CD4-positive, alpha-beta T cell (primary cell): Measurements from ENCODE around the gene DENND2A. TPM values are rescaled to one million over a fixed set of nuclear protein-coding genes. Genes with fewer than 3 reads are reported as not detected.

Experiments used
- ATAC-seq: fragments of 200-7000 bp; cut with Tn5 transposase; one replicate; pipeline ENCODE4 v1.10.0; 2022; ENCODE audit warnings: mild to moderate bottlenecking; ENCODE audit not compliant: poor library complexity
- CTCF ChIA-PET: fragments of 350-600 bp; sonication (Branson Sonifier 250); formaldehyde crosslinking; loops from one replicate; lab custom pipeline; 2021; ENCODE audit warnings: antibody characterized with exemption, inconsistent platforms; lab: Charles Lee
- POLR2A ChIA-PET: fragments of 350-600 bp; sonication (Branson Sonifier 250); formaldehyde crosslinking; loops from one replicate; lab custom pipeline; 2021; ENCODE audit warnings: antibody characterized with exemption, inconsistent platforms; lab: Charles Lee
- DNase-seq, 14 experiments: peaks; one replicate each; pipeline ENCODE4 v3.0.0-alpha.2; 2013 to 2020; ENCODE audit warnings: mixed read lengths in 2 of 14
- H3K27ac ChIP-seq, 2 donors: one replicate each; pipeline versions ENCODE4 v1.5.1 to v1.7.0; 2013; ENCODE audit warnings: low read length in 2 of 2, low read depth in 1 of 2, mild to moderate bottlenecking in 1 of 2
- H3K27me3 ChIP-seq, 2 experiments: 1 replicate in 1 of 2; 2 replicates in 1 of 2; pipeline versions ENCODE4 v1.6.1 to v1.7.0; 2013; ENCODE audit warnings: low read length in 2 of 2, control low read depth in 1 of 2, mild to moderate bottlenecking in 1 of 2, moderate library complexity in 1 of 2; ENCODE audit not compliant: insufficient read depth in 2 of 2, control insufficient read depth in 1 of 2
- H3K36me3 ChIP-seq: one replicate; pipeline ENCODE4 v1.6.1; 2013; ENCODE audit warnings: low read length, control low read depth; ENCODE audit not compliant: insufficient read depth
- H3K4me1 ChIP-seq: one replicate; pipeline ENCODE4 v1.6.1; 2013; ENCODE audit warnings: low read length, control low read depth; ENCODE audit not compliant: insufficient read depth
- H3K4me3 ChIP-seq: one replicate; pipeline ENCODE4 v1.5.1; 2013; ENCODE audit warnings: mild to moderate bottlenecking, low read length, moderate library complexity
- H3K9me3 ChIP-seq, 2 experiments: 1 replicate in 1 of 2; 2 replicates in 1 of 2; pipeline versions ENCODE4 v1.6.1 to v1.7.0; 2013; ENCODE audit warnings: low read length in 2 of 2, mild to moderate bottlenecking in 2 of 2, control low read depth in 1 of 2, moderate library complexity in 1 of 2; ENCODE audit not compliant: control insufficient read depth in 1 of 2, insufficient read depth in 1 of 2
- H3K27ac Mint-ChIP-seq: one replicate; pipeline ENCODE4 v1.8.0; 2020; ENCODE audit warnings: mixed read lengths
- H3K27me3 Mint-ChIP-seq: one replicate; pipeline ENCODE4 v1.8.0; 2021; ENCODE audit warnings: mixed read lengths
- H3K36me3 Mint-ChIP-seq: one replicate; pipeline ENCODE4 v1.8.0; 2021; ENCODE audit warnings: low read depth, mixed read lengths
- H3K4me1 Mint-ChIP-seq: one replicate; pipeline ENCODE4 v1.8.0; 2021; ENCODE audit warnings: low read depth, mixed read lengths
- H3K4me3 Mint-ChIP-seq: one replicate; pipeline ENCODE4 v1.8.0; 2020; ENCODE audit warnings: mild to moderate bottlenecking, mixed read lengths
- H3K9me3 Mint-ChIP-seq: one replicate; pipeline ENCODE4 v1.8.0; 2020; ENCODE audit warnings: mixed read lengths
- intact Hi-C, 2 experiments: fragments of 100-400 bp; cut with DNase I in 1 of 2; cut with micrococcal nuclease in 1 of 2; formaldehyde crosslinking; loops; one replicate each; pipeline versions ENCODE4 v1.15.1 to v1.9.0; 2023 to 2025; cut with DNase I, micrococcal nuclease
- total RNA-seq, 174 experiments: library from RNA in 2 of 174; stranded (reverse) in 2 of 174; gene quantifications; one replicate each; pipeline ENCODE4 v1.2.3 and lab custom pipeline; 2021 to 2026
- TF ChIP-seq, protein P1 (sequence below): fragments of 200-600 bp; IDR thresholded peaks from one replicate; pipeline ENCODE4 v1.8.0; 2022; ENCODE audit warnings: antibody characterized with exemption, mild to moderate bottlenecking

DENND2A gene
- total RNA-seq, 2 experiments from 2014 or later, result not detected

- H3K4me1 ChIP-seq, result peaks cover 13% of the 10 kb centered on the region
- no peaks in the 10 kb centered on the region for H3K36me3 ChIP-seq
- no peak overlapping the region for H3K27ac ChIP-seq
- Mint-ChIP-seq H3K27me3 (peaks cover 64% of the 10 kb centered on the region), H3K4me3 (no peak overlapping the region), H3K9me3 (no peaks in the 10 kb centered on the region), H3K4me1 (peaks cover 11% of the 10 kb centered on the region), H3K27ac (no peak overlapping the region), H3K36me3 (no peaks in the 10 kb centered on the region)
- peaks cover 0 to under 1% of the 10 kb centered on the region in 2 experiments for H3K9me3 ChIP-seq
- ChIA-PET POLR2A (no interaction called here), CTCF (no interaction called here)
- TF ChIP-seq, protein P1, sequence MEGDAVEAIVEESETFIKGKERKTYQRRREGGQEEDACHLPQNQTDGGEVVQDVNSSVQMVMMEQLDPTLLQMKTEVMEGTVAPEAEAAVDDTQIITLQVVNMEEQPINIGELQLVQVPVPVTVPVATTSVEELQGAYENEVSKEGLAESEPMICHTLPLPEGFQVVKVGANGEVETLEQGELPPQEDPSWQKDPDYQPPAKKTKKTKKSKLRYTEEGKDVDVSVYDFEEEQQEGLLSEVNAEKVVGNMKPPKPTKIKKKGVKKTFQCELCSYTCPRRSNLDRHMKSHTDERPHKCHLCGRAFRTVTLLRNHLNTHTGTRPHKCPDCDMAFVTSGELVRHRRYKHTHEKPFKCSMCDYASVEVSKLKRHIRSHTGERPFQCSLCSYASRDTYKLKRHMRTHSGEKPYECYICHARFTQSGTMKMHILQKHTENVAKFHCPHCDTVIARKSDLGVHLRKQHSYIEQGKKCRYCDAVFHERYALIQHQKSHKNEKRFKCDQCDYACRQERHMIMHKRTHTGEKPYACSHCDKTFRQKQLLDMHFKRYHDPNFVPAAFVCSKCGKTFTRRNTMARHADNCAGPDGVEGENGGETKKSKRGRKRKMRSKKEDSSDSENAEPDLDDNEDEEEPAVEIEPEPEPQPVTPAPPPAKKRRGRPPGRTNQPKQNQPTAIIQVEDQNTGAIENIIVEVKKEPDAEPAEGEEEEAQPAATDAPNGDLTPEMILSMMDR, result no peak
- no peak for ATAC-seq
- H3K27me3 ChIP-seq, result peaks cover 33 to 42% of the 10 kb centered on the region in 2 experiments
- H3K4me3 ChIP-seq, result no peak overlapping the region
- no peak for DNase-seq
- intact Hi-C loops, result no loop called here
Measured at GRCh38 chr7:140635816-140636215, 4.8 kb downstream of the DENND2A start.

GRCh38 chr7:140635345-140635744 lies 5.3 kb downstream of the DENND2A start:
- ATAC-seq (no peak), DNase-seq (no peak)
- intact Hi-C loops, result no loop called here
- TF ChIP-seq, protein P1, result no peak
- ChIA-PET CTCF (no interaction called here), POLR2A (no interaction called here)
- Mint-ChIP-seq H3K9me3 (no peaks in the 10 kb centered on the region), H3K27ac (no peak overlapping the region), H3K36me3 (no peaks in the 10 kb centered on the region), H3K27me3 (peaks cover 65% of the 10 kb centered on the region), H3K4me3 (no peak overlapping the region), H3K4me1 (peaks cover 11% of the 10 kb centered on the region)
- Histone ChIP-seq H3K36me3 (no peaks in the 10 kb centered on the region), H3K27me3 (peaks cover 32 to 42% of the 10 kb centered on the region in 2 experiments), H3K4me3 (no peak overlapping the region), H3K9me3 (no peaks in the 10 kb centered on the region), H3K4me1 (peaks cover 12% of the 10 kb centered on the region), H3K27ac (no peak overlapping the region)

DNA sequence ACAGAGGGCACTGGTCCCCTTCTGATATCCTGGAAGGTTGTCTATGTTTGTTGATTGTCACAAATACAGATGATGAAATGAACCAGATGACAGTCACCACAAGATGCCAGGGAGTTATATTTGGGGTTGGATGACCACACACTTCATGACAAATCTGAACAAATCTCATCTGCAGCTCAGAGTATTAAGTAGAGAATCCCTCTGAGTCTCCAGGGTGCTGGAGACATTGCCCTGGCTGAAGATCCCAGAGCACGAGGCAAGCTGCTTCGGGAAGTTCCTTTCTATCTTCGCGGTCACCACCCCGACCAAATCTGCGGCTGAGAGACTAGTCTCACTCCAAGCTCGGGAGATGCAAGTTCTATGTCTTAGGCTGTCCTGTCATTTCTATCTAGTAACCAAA lies 9.0 kb downstream of the DENND2A start:
- H3K4me1 ChIP-seq, result no peaks in the 10 kb centered on the region
- Mint-ChIP-seq H3K4me3 (no peak overlapping the region), H3K36me3 (no peaks in the 10 kb centered on the region), H3K4me1 (no peaks in the 10 kb centered on the region), H3K27me3 (peaks cover 35% of the 10 kb centered on the region), H3K27ac (no peak overlapping the region), H3K9me3 (no peaks in the 10 kb centered on the region)
- H3K27ac ChIP-seq, result no peak overlapping the region
- POLR2A ChIA-PET, result no interaction called here
- no peak overlapping the region for H3K4me3 ChIP-seq
- CTCF ChIA-PET, result no interaction called here
- DNase-seq (no peak), ATAC-seq (no peak)
- TF ChIP-seq, protein P1, result no peak
- intact Hi-C loops, result no loop called here
- no peaks in the 10 kb centered on the region for H3K9me3 ChIP-seq
- peaks cover 5 to 10% of the 10 kb centered on the region in 2 experiments for H3K27me3 ChIP-seq
- no peaks in the 10 kb centered on the region for H3K36me3 ChIP-seq
